Bronchial epithelial cell (primary cell): ENCODE results near the gene GSAP. TPM values are rescaled to one million over a fixed set of nuclear protein-coding genes. Genes with fewer than 3 reads are reported as not detected.

Source experiments
- DNase-seq: peaks from one replicate; pipeline ENCODE4 v3.0.0-alpha.2; 2010; ENCODE audit warnings: low read depth
- FAIRE-seq: peaks from 2 replicates; lab custom pipeline; 2011; peaks lifted over from hg19 to GRCh38; lab: Jason Lieb, UNC
- H3K27me3 ChIP-seq: 2 replicates; pipeline ENCODE4 v1.5.1; 2011; ENCODE audit warnings: low read length; ENCODE audit not compliant: control insufficient read depth, insufficient read depth
- H3K36me3 ChIP-seq: 2 replicates; pipeline ENCODE4 v1.5.1; 2011; ENCODE audit warnings: low read length; ENCODE audit not compliant: control insufficient read depth, insufficient read depth
- H3K4me3 ChIP-seq: 2 replicates; pipeline ENCODE4 v1.5.1; 2011; ENCODE audit warnings: mild to moderate bottlenecking, low read depth, low read length, control low read depth
- total RNA-seq: library from RNA; depleted of rRNA; stranded (reverse); fragments of >200 nt; gene quantifications from 2 replicates; pipeline ENCODE4 v1.2.1, GENCODE V29; 2014
- TF ChIP-seq, protein P1 (sequence below): IDR thresholded peaks from 2 replicates; pipeline ENCODE4 v1.5.1; 2011; ENCODE audit warnings: mild to moderate bottlenecking, moderate library complexity, low read length, control low read depth, inconsistent platforms; ENCODE audit not compliant: insufficient read depth, severe bottlenecking

The GSAP gene
- total RNA-seq, 1 donor from 2014 or later = 10.3 TPM

DNA sequence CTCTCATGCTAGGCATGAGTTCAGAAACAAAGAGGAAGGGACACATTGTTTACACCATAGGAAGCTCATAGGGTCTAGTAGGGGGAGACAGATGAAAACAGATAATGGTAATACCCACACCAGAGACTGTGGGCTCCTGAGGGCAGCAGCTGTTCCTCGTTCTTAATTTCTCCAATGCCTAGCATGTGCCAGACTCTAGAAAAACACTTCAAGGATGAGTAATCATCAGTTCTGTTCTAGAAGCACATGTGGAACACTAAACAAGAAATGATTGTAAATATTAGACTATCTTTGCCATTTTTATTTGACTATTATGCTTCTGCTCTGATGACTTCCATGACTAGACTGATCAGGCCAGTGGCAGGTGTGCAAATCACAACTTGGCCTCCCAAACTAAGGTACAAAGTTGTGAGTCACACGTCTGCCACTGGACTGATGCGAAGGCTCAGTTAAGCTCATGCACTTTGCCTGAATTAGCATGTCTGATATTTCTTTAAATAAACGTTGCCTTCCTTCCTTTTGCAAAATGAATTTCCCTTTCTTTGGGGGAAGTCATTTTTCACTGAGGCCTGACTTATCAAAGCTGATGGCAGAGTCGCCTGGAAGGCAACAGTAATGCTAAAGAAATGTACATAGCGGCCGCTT, 127.4 kb downstream of the GSAP start:
- FAIRE-seq = no peak
- DNase-seq = no peak
- TF ChIP-seq, protein P1, sequence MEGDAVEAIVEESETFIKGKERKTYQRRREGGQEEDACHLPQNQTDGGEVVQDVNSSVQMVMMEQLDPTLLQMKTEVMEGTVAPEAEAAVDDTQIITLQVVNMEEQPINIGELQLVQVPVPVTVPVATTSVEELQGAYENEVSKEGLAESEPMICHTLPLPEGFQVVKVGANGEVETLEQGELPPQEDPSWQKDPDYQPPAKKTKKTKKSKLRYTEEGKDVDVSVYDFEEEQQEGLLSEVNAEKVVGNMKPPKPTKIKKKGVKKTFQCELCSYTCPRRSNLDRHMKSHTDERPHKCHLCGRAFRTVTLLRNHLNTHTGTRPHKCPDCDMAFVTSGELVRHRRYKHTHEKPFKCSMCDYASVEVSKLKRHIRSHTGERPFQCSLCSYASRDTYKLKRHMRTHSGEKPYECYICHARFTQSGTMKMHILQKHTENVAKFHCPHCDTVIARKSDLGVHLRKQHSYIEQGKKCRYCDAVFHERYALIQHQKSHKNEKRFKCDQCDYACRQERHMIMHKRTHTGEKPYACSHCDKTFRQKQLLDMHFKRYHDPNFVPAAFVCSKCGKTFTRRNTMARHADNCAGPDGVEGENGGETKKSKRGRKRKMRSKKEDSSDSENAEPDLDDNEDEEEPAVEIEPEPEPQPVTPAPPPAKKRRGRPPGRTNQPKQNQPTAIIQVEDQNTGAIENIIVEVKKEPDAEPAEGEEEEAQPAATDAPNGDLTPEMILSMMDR = no peak

DNA sequence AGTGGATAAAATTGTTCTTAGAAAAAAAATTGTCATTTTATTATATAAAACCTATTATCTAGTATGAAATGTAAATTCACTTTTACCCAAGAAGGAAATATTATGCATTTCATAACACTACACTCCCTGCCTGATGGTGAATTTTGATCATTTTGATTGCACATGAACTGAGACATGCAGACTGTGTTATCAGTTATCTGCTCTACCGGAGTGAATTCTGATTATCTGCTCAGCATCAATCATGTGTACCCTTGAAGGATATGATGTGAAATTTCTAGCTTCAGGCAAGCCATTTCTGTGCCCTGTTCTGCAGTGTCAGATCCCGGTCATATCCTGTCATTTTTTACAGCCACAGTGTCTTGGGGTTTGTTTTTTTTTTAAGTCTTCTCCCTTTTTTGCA, 131.5 kb downstream of the GSAP start:
- Histone ChIP-seq H3K4me3 (no peak overlapping the region), H3K27me3 (no peaks in the 10 kb centered on the region), H3K36me3 (no peaks in the 10 kb centered on the region)
- TF ChIP-seq, protein P1 = no peak
- FAIRE-seq (no peak), DNase-seq (no peak)

More for the DNA sequence above, 127.4 kb downstream of the GSAP start:
- H3K4me3 ChIP-seq = no peak overlapping the region
- H3K27me3 ChIP-seq = no peaks in the 10 kb centered on the region
- peaks cover 3% of the 10 kb centered on the region for H3K36me3 ChIP-seq

DNA sequence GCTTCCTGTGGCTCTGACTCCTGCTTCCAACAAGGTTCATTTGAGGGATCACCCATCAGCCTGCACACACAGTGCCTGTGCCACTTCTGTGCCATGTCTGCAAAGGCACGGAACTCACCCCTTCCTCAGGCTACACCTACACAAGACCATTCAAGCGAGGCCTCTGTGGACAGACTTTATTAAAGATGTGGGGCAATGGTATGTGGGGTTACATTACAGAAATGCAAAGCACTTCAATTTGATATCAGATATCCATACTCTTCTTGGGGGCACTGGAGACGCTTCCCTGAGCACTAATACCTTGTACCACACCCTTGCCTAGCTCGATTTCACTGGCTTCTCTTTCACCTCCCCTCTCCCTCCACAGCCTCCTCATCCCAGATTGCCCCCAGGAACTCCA, 132.1 kb downstream of the GSAP start:
- TF ChIP-seq, protein P1 = no peak
- no peaks in the 10 kb centered on the region for H3K27me3 ChIP-seq
- no peak overlapping the region for H3K4me3 ChIP-seq
- FAIRE-seq = no peak
- DNase-seq = no peak
- no peaks in the 10 kb centered on the region for H3K36me3 ChIP-seq

DNA sequence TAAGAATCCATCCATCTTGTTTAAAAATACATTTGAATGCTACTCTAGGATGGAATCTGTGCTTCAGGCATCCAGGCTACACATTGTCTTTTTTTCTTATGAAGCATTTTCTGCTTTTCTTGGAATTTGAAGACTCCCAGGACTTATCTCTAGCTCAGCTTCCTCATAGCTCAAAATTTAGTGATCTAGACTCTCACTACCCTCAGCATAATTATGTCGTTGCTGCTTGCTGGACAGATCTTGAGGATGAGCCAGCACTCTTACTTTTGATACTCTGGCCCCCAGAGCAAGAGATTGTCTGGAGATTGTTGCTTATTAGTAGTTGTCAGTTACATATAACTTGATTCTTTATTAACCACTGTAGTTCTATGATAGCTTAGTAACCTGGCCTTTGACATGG, 133.3 kb downstream of the GSAP start:
- FAIRE-seq (no peak), DNase-seq (no peak)
- TF ChIP-seq, protein P1 = no peak
- Histone ChIP-seq H3K4me3 (no peak overlapping the region), H3K27me3 (no peaks in the 10 kb centered on the region), H3K36me3 (no peaks in the 10 kb centered on the region)

DNA sequence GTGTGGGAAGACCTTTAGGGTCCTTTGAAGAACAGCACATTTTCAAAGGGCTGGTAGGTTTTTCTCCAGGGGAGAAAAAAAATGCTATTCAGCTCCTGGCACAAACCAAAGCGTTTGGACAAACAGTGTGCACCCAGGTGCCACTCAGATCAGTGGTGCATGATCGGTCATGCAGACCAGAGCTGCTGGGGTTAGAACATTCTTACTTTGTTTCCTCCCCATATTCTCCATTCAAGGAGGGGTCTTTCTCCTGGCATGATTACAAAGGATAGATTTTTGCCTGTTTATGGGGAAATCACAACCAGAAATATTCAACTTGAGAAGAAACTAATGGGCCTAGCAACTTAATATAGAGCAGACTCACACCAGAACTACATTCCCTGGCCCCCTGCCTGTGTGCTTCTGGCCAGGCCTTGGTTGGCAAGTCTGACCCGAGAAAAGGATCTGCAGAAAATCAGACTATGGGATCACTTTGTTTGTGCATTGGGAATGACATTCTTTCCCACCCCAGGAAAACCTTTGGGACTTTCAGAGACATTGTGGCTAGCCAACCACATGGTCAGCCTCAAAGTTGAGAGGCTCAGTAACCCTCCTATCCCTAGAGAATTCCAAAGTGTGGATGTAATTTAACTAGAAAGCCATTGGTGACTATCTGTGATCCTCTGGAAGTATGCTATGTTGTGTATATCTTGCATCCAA, 134.2 kb downstream of the GSAP start:
- no peaks in the 10 kb centered on the region for H3K36me3 ChIP-seq
- H3K4me3 ChIP-seq = no peak overlapping the region
- FAIRE-seq (no peak), DNase-seq (no peak)
- TF ChIP-seq, protein P1 = no peak
- H3K27me3 ChIP-seq = no peaks in the 10 kb centered on the region
